Activated gamma-delta T cell treated with Interleukin-2 at 50 U/mL for 16 hours (primary cell): ENCODE measurements around the gene SYT9.

Source experiments
- DNase-seq: peaks from one replicate; pipeline ENCODE4 v3.0.0-alpha.2; 2020

SYT9 gene

GRCh38 chr11:7485186-7486097 lies 233.7 kb downstream of the SYT9 start, which contains the start of gene OLFML1:
Gene OLFML1 (plus strand): TSS chr11:7485506. CDS start chr11:7485876, 370 bp downstream.
- DNase-seq, result no peak

GRCh38 chr11:7486098-7486780 lies 234.5 kb downstream of the SYT9 start:
- no peak for DNase-seq

GRCh38 chr11:7486781-7487140 lies 235.1 kb downstream of the SYT9 start:
- no peak for DNase-seq

GRCh38 chr11:7487360-7487759 lies 235.7 kb downstream of the SYT9 start:
- no peak for DNase-seq

DNA sequence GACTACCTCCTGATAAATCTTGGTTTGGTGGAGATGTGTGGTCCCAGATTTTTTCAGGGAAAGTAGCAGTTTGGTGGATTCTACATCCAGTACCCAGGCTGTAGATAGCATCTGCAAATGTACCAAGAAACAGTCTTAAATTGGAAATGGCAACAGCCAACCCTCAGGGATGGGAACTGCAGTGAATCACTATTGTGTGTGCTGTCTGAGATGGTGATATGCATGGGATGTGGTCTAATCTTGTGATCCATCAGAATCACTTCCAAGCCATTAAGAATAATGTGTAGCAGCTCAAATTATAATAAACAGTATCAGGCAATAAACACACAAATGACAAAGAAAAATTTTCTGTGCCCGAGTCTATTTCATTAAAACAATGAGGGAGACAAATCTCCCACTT lies 237.0 kb downstream of the SYT9 start:
- DNase-seq, result no peak

GRCh38 chr11:7489376-7489775 lies 237.7 kb downstream of the SYT9 start:
- no peak for DNase-seq

DNA sequence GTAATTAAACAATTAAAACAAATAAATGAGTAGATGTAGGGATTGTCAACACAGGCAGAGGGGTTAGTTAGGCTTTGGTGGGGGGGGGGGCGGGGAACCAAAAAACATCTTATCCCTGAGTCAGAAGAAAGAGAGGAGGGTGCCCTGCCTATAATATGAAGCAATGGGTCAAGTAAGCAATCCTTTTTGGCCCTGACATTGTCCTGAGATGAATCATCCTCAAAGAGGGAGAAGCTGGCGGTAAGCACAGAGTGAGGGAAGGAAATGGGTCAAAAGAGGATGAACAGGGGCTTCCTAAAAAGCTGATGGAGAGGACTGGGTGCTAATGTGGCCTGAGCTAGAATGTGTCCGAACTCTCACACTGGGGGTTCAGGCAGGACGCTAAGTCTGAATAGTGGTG lies 238.3 kb downstream of the SYT9 start:
- DNase-seq, result no peak

- no peak for DNase-seq
Measured at GRCh38 chr11:7490535-7490934, 238.8 kb downstream of the SYT9 start.

GRCh38 chr11:7492253-7492652 lies 240.5 kb downstream of the SYT9 start:
- DNase-seq, result no peak

- DNase-seq, result no peak
Measured at GRCh38 chr11:7493670-7494069, 242.0 kb downstream of the SYT9 start.

DNA sequence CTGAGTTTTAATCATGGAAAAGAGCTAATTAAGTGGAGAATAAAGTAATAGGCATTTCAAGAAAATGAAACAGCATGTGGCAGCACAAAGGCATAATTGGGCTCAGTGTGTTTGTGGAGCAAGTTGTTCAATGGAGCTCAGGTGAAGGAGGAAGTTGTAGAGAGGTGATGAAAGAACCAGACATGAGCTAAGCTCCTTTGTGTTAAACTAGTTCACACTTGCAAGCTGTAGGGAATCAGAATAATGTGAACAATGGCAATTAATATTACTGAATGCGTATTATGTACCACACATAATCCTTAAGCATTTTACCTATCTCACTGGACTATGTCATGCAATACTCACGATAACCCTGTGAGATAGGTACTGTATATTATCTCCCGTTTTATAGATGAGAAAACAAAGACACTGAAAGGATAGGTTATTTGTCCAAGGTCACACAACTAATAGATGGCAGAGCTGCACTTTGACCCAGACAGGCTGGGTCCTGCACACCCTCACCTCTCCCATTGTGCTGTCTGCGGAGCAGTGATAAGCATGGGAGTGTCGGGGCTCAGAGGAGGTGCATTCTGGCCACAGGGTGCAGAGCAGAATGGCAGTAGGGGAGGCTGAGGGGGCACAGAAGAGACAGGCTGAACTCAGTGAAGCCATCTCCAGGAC lies 242.5 kb downstream of the SYT9 start:
- DNase-seq, result no peak

DNA sequence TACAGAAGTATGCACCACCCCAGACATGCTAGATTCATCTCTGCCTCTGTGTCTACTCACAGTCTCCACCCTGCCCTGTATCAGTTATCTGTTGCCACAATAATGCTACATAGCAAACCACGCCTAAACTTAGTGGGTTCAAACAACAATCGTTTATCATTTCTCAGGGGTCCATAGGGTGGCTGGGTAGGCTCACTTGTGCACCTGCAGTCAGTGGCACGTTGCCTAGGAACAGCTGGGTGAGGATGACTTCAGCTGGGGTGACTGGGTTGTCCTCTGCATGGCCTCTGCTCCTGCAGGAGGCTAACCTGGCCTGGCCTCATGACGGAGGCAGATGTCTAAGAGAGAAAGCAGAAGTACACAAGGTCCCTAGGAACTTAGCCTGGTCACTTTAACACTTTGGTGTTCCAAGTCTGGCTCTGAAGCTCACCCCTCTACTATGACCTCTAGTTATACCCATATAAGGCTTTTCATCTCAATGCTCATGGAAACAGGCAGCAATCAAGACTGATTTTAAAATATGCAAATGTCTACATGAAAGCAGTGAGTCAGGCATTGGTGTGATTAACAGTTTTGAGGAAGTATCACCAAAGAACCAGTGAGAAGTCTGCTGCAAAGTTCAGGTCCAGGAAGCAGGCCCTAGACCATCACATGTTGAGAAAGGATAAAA lies 244.3 kb downstream of the SYT9 start:
- no peak for DNase-seq

- DNase-seq, result no peak
Measured at GRCh38 chr11:7498193-7498592, 246.5 kb downstream of the SYT9 start.

- no peak for DNase-seq
Measured at GRCh38 chr11:7499081-7499480, 247.4 kb downstream of the SYT9 start.

GRCh38 chr11:7500251-7500650 lies 248.5 kb downstream of the SYT9 start:
- DNase-seq, result no peak

GRCh38 chr11:7501251-7501650 lies 249.5 kb downstream of the SYT9 start:
- no peak for DNase-seq

DNA sequence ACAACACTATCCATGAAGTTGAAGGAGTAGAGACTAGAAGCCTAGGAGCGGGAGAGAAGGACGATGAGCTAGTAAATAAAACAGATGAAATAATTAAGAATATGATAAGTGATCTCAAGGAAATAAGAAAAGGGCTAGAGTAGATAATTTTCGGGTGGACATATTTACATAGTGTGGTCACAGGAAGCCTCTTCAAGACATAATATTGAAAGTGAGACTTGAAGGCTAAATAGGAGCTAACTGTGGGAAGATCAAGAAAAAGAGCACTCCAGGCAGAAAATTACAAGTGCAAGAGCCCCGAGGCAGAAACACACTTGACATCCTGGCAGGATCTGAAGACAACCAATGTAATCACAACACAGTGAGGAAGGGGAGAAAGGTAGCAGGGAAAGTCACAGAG lies 250.2 kb downstream of the SYT9 start:
- DNase-seq, result no peak

DNA sequence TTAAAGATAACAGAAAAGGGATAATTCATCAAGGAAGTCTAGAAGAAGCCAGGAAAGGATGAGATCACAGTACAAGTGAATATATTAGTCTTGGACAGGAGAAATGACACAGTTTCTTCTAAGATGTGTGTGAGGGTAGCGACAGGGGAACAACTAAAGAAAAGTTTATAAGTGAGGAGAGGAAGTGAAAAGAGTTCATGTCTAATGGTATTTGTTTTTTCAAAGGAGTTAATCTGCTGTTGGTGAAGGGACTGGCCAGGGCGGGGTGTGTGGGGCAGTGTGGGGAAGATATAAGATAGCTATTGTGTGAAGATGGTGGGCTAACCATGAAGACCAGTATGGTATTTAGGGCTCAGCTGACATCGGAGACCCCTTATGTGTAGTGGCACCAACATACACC lies 254.5 kb downstream of the SYT9 start:
- DNase-seq, result no peak

- DNase-seq, result no peak
Measured at GRCh38 chr11:7508087-7508486, 256.4 kb downstream of the SYT9 start.

- DNase-seq, result no peak
Measured at GRCh38 chr11:7509966-7510365, 258.3 kb downstream of the SYT9 start.

DNA sequence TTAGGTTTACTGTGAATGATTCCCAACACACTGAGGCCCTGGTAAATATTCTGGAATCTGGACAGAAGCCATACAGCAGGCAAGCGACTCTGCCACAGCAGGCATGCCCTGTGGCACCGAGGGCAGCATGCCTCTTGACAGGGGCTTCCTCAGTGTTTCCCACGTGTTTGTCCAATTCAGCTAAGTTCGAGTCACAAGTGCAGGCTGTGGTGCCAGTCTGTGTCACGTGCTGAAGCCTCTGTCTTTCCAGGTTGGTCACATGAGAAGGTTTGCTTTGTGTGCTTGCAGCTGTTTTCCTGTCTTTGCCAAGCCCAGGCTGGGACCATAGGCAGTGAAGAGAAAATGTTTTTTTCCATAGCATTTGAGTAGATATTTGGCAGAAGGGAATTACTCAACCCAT lies 259.7 kb downstream of the SYT9 start:
- no peak for DNase-seq

GRCh38 chr11:7512525-7513233 lies 261.0 kb downstream of the SYT9 start:
- DNase-seq, result no peak
